Caco-2 (cell line): ENCODE results near the gene FBXL20. TPM values are rescaled to one million over a fixed set of nuclear protein-coding genes. Genes with fewer than 3 reads are reported as not detected.

Source experiments
- BruUV-seq: library from RNA; stranded (reverse); fragments of 400-500 nt; replicated peaks from 2 replicates; lab custom pipeline; 2021; lab: Mats Ljungman, UMichigan
- CTCF ChIA-PET: fragments of 300-600 bp; sonication (Branson Sonifier 250); formaldehyde crosslinking; loops from one replicate; lab custom pipeline; 2022; ENCODE audit warnings: antibody characterized with exemption; lab: Charles Lee
- POLR2A ChIA-PET: fragments of 300-600 bp; sonication (Branson Sonifier 250); formaldehyde crosslinking; loops from one replicate; lab custom pipeline; 2022; ENCODE audit warnings: antibody characterized with exemption; lab: Charles Lee
- DNase-seq, 2 experiments: peaks; one replicate each; pipeline versions ENCODE4 v3.0.0 to v3.0.0-alpha.2; 2020 to 2022
- H3K27me3 ChIP-seq: replicated peaks from 2 replicates; pipeline ENCODE4 v1.6.0; 2011; ENCODE audit warnings: low read length; ENCODE audit not compliant: control insufficient read depth, insufficient read depth
- H3K36me3 ChIP-seq: 2 replicates; pipeline ENCODE4 v1.5.1; 2011; ENCODE audit warnings: low read length; ENCODE audit not compliant: control insufficient read depth, insufficient read depth
- H3K4me1 ChIP-seq: fragments of 250-450 bp; sonication (Bioruptor Pico); 2 replicates; pipeline ENCODE4 v1.5.1; 2020; ENCODE audit warnings: mild to moderate bottlenecking
- H3K4me3 ChIP-seq: 2 replicates; pipeline ENCODE4 v1.5.1; 2011; ENCODE audit warnings: low read depth, mild to moderate bottlenecking, control low read depth, low read length
- H3K9me3 ChIP-seq: fragments of 250-450 bp; sonication (Bioruptor Pico); 2 replicates; pipeline ENCODE4 v1.5.1; 2020; ENCODE audit warnings: mild to moderate bottlenecking, moderate library complexity
- H3K27ac Mint-ChIP-seq: one replicate; pipeline ENCODE4 v1.8.0; 2022; ENCODE audit warnings: mixed read lengths; ENCODE audit not compliant: unreplicated experiment
- H3K27me3 Mint-ChIP-seq: one replicate; pipeline ENCODE4 v1.8.0; 2022; ENCODE audit warnings: mixed read lengths; ENCODE audit not compliant: insufficient read depth, unreplicated experiment
- H3K36me3 Mint-ChIP-seq: one replicate; pipeline ENCODE4 v1.8.0; 2022; ENCODE audit warnings: mild to moderate bottlenecking, mixed read lengths; ENCODE audit not compliant: insufficient read depth, unreplicated experiment
- H3K4me1 Mint-ChIP-seq: one replicate; pipeline ENCODE4 v1.8.0; 2022; ENCODE audit warnings: low read depth, mixed read lengths; ENCODE audit not compliant: unreplicated experiment
- H3K4me3 Mint-ChIP-seq: one replicate; pipeline ENCODE4 v1.8.0; 2022; ENCODE audit warnings: mild to moderate bottlenecking, moderate library complexity, mixed read lengths; ENCODE audit not compliant: unreplicated experiment
- H3K9me3 Mint-ChIP-seq: one replicate; pipeline ENCODE4 v1.8.0; 2022; ENCODE audit warnings: mixed read lengths; ENCODE audit not compliant: unreplicated experiment
- intact Hi-C: fragments of 100-400 bp; cut with micrococcal nuclease; formaldehyde crosslinking; loops from one replicate; pipeline ENCODE4 v1.10.0; 2022; ENCODE audit not compliant: unreplicated experiment
- total RNA-seq: library from RNA; stranded (reverse); gene quantifications from 2 replicates; pipeline ENCODE4 v1.2.3, GENCODE V29; 2022
- TF ChIP-seq, protein P1 (sequence below), 2 experiments: fragments of 200-600 bp in 1 of 2; IDR thresholded peaks; 1 replicate in 1 of 2; 2 replicates in 1 of 2; pipeline versions ENCODE4 v1.5.1 to v1.8.0; 2011 to 2022; ENCODE audit warnings: antibody characterized with exemption in 1 of 2, control low read depth in 1 of 2, inconsistent platforms in 1 of 2, low read depth in 1 of 2, low read length in 1 of 2, mild to moderate bottlenecking in 1 of 2, moderate library complexity in 1 of 2; ENCODE audit not compliant: insufficient read depth in 1 of 2, severe bottlenecking in 1 of 2, unreplicated experiment in 1 of 2

The FBXL20 gene
- total RNA-seq, 1 experiment from 2014 or later = 12.6 TPM

DNA sequence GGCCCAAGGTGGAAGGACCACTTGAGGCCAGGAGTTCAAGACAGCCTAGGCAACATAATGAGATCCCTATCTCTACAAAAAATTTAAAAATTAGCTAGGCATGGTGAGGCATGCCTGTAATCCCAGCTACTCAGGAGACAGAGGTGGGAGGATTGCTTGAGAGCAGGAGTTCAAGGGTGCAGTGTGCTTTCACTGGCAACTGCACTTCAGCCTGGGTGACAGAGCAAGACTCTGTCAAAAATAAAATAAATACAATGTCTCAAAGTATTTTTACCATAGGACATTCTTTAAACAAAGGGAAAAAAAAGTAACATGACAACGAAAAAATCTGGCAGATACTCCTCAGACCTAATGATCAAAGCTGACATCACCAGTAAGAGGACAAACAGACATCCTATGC is 72.6 kb downstream of the FBXL20 start:
- POLR2A ChIA-PET = no interaction called here
- no peaks in the 10 kb centered on the region for H3K4me1 Mint-ChIP-seq
- H3K4me3 Mint-ChIP-seq = no peak overlapping the region
- no peaks in the 10 kb centered on the region for H3K36me3 ChIP-seq
- H3K9me3 ChIP-seq = no peaks in the 10 kb centered on the region
- no peaks in the 10 kb centered on the region for H3K9me3 Mint-ChIP-seq
- H3K27me3 ChIP-seq = no peaks in the 10 kb centered on the region
- TF ChIP-seq, protein P1, sequence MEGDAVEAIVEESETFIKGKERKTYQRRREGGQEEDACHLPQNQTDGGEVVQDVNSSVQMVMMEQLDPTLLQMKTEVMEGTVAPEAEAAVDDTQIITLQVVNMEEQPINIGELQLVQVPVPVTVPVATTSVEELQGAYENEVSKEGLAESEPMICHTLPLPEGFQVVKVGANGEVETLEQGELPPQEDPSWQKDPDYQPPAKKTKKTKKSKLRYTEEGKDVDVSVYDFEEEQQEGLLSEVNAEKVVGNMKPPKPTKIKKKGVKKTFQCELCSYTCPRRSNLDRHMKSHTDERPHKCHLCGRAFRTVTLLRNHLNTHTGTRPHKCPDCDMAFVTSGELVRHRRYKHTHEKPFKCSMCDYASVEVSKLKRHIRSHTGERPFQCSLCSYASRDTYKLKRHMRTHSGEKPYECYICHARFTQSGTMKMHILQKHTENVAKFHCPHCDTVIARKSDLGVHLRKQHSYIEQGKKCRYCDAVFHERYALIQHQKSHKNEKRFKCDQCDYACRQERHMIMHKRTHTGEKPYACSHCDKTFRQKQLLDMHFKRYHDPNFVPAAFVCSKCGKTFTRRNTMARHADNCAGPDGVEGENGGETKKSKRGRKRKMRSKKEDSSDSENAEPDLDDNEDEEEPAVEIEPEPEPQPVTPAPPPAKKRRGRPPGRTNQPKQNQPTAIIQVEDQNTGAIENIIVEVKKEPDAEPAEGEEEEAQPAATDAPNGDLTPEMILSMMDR (IDR thresholded peaks at IDR 0.05; ENCODE audit: insufficient read depth in 1 of 2, low read depth in 1 of 2, low read length in 1 of 2, severe bottlenecking in 1 of 2, unreplicated experiment in 1 of 2) = no peak
- H3K4me1 ChIP-seq = no peaks in the 10 kb centered on the region
- BruUV-seq = no TSS peak
- DNase-seq = no peak
- H3K27me3 Mint-ChIP-seq = no peaks in the 10 kb centered on the region
- intact Hi-C loops = no loop called here
- H3K27ac Mint-ChIP-seq = no peak overlapping the region
- no peaks in the 10 kb centered on the region for H3K36me3 Mint-ChIP-seq
- no peak overlapping the region for H3K4me3 ChIP-seq
- CTCF ChIA-PET = no interaction called here

DNA sequence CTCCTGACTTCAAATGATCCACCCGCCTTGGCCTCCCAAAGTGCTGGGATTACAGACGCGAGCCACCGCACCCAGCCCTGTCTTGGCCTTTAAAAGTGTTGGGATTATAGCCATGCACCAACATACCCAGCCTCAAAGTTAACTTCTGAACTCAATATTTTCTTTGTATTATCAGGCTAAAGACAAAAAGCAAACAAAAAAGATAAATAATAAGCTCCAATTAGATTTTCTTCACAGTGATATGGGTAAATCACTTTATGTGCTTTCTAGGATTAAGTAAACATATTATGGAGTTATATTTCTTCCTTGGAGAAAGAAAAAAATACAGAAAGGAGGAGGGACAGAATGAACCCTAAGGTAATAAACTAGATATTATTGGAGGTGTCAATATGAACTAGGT is 74.3 kb downstream of the FBXL20 start:
- no peaks in the 10 kb centered on the region for H3K36me3 Mint-ChIP-seq
- H3K27me3 Mint-ChIP-seq = no peaks in the 10 kb centered on the region
- no TSS peak for BruUV-seq
- no peak overlapping the region for H3K4me3 Mint-ChIP-seq
- no peak overlapping the region for H3K27ac Mint-ChIP-seq
- H3K36me3 ChIP-seq = no peaks in the 10 kb centered on the region
- DNase-seq = no peak
- H3K4me1 Mint-ChIP-seq = no peaks in the 10 kb centered on the region
- H3K4me1 ChIP-seq = no peaks in the 10 kb centered on the region
- no peaks in the 10 kb centered on the region for H3K27me3 ChIP-seq
- H3K4me3 ChIP-seq = no peak overlapping the region
- H3K9me3 ChIP-seq = no peaks in the 10 kb centered on the region
- intact Hi-C loops = no loop called here
- TF ChIP-seq, protein P1 (IDR thresholded peaks at IDR 0.05; ENCODE audit: insufficient read depth in 1 of 2, low read depth in 1 of 2, low read length in 1 of 2, severe bottlenecking in 1 of 2, unreplicated experiment in 1 of 2) = no peak
- H3K9me3 Mint-ChIP-seq = no peaks in the 10 kb centered on the region
- POLR2A ChIA-PET = no interaction called here
- CTCF ChIA-PET = no interaction called here

DNA sequence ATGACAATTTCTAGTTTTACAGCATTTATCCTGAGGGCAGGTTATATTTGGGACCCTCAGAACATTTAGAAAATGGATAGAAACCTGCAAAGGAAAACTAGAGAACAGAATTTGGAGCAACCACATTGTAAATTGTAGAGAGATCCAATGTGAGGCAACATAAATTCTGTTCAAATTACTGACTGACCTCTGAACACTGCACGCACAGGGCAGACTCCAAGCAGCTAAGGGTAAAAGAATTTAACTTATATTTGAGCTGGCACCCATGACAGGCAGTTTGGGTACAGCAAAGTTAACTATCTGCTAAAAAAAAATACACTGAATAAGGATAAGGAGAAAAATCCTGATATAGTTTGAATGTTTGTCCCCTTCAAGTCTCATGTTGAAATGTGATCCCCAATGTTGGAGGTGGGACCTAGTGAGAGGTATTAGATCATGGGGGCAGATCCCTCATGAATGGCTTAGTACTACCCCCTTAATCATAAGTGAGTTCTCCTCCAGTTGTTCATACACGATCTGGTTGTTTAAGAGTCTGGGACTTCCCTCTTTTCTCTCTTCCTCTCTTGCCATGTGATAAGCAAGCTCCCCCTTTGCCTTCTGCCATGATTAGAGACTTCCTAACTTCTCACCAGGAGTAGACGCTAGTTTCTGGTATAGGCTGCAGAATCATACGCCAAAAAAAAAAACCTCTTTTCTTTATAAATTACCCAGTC is 75.7 kb downstream of the FBXL20 start:
- no TSS peak for BruUV-seq
- Mint-ChIP-seq H3K27me3 (no peaks in the 10 kb centered on the region), H3K27ac (no peak overlapping the region), H3K9me3 (no peaks in the 10 kb centered on the region), H3K4me1 (no peaks in the 10 kb centered on the region), H3K36me3 (no peaks in the 10 kb centered on the region), H3K4me3 (no peak overlapping the region)
- no peaks in the 10 kb centered on the region for H3K36me3 ChIP-seq
- H3K4me3 ChIP-seq = no peak overlapping the region
- POLR2A ChIA-PET = no interaction called here
- TF ChIP-seq, protein P1 (IDR thresholded peaks at IDR 0.05; ENCODE audit: insufficient read depth in 1 of 2, low read depth in 1 of 2, low read length in 1 of 2, severe bottlenecking in 1 of 2, unreplicated experiment in 1 of 2) = no peak
- H3K27me3 ChIP-seq = no peaks in the 10 kb centered on the region
- no peak for DNase-seq
- intact Hi-C loops = no loop called here
- no peaks in the 10 kb centered on the region for H3K4me1 ChIP-seq
- CTCF ChIA-PET = no interaction called here
- no peaks in the 10 kb centered on the region for H3K9me3 ChIP-seq
